GM23248 (cell line): ENCODE results near the gene DUSP11. TPM values are rescaled to one million over a fixed set of nuclear protein-coding genes. Genes with fewer than 3 reads are reported as not detected.

Experiments
- DNase-seq: peaks from one replicate; pipeline ENCODE4 v3.0.0-alpha.2; 2015
- H2AFZ ChIP-seq: fragments of 200-600 bp; sonication (generic); 2 replicates; pipeline ENCODE4 v1.6.1; 2016; ENCODE audit warnings: antibody characterized with exemption
- H3F3A ChIP-seq: fragments of 200-600 bp; sonication (generic); 2 replicates; pipeline ENCODE4 v1.6.1; 2016; ENCODE audit warnings: mild to moderate bottlenecking, antibody characterized with exemption, mixed run types; ENCODE audit not compliant: insufficient read depth
- H3K27ac ChIP-seq: fragments of 200-600 bp; sonication (generic); 2 replicates; pipeline ENCODE4 v1.5.1; 2016; ENCODE audit warnings: mild to moderate bottlenecking
- H3K27me3 ChIP-seq: fragments of 200-600 bp; sonication (generic); replicated peaks from 2 replicates; pipeline ENCODE4 v1.6.1; 2016; ENCODE audit warnings: mild to moderate bottlenecking; ENCODE audit not compliant: insufficient read depth
- H3K36me3 ChIP-seq: fragments of 200-600 bp; sonication (generic); 2 replicates; pipeline ENCODE4 v1.6.1; 2016; ENCODE audit warnings: low read depth, mild to moderate bottlenecking
- H3K4me1 ChIP-seq: fragments of 200-600 bp; sonication (generic); 2 replicates; pipeline ENCODE4 v1.6.1; 2016; ENCODE audit warnings: mild to moderate bottlenecking; ENCODE audit not compliant: insufficient read depth
- H3K4me2 ChIP-seq: fragments of 200-600 bp; sonication (generic); one replicate; pipeline ENCODE4 v1.6.1; 2016; ENCODE audit warnings: mild to moderate bottlenecking; ENCODE audit not compliant: unreplicated experiment
- H3K4me3 ChIP-seq: fragments of 200-600 bp; sonication (generic); 2 replicates; pipeline ENCODE4 v1.5.1; 2016; ENCODE audit warnings: mild to moderate bottlenecking
- H3K79me2 ChIP-seq: fragments of 200-600 bp; sonication (generic); 2 replicates; pipeline ENCODE4 v1.6.1; 2016; ENCODE audit warnings: mild to moderate bottlenecking; ENCODE audit not compliant: insufficient read depth
- H3K9ac ChIP-seq: fragments of 200-600 bp; sonication (generic); 2 replicates; pipeline ENCODE4 v1.6.1; 2016; ENCODE audit warnings: mild to moderate bottlenecking
- H3K9me2 ChIP-seq: fragments of 200-600 bp; sonication (generic); 2 replicates; pipeline ENCODE4 v1.6.1; 2016; ENCODE audit warnings: mixed run types, mild to moderate bottlenecking, moderate library complexity; ENCODE audit not compliant: insufficient read depth
- H3K9me3 ChIP-seq: fragments of 200-600 bp; sonication (generic); one replicate; pipeline ENCODE4 v1.6.1; 2017; ENCODE audit warnings: low read depth
- H4K20me1 ChIP-seq: fragments of 200-600 bp; sonication (generic); 2 replicates; pipeline ENCODE4 v1.6.0; 2016; ENCODE audit not compliant: insufficient read depth
- EZH2 ChIP-seq: fragments of 200-600 bp; sonication (generic); IDR thresholded peaks from 2 replicates; pipeline ENCODE4 v1.6.1; 2018; ENCODE audit warnings: antibody characterized with exemption, mild to moderate bottlenecking; ENCODE audit not compliant: insufficient read depth, poor library complexity, severe bottlenecking
- EZH2phosphoT487 ChIP-seq: fragments of 200-600 bp; sonication (generic); IDR thresholded peaks from 2 replicates; pipeline ENCODE4 v1.6.1; 2018; ENCODE audit warnings: antibody characterized with exemption, moderate library complexity, mild to moderate bottlenecking, low read depth; ENCODE audit not compliant: insufficient read depth
- WGBS, 2 experiments: methylation state at CpG; one replicate each; pipeline ENCODE4 v1.1.6; 2015 to 2017; ENCODE audit warnings: low lambda C conversion rate in 2 of 2, low coverage in 1 of 2; ENCODE audit errors: missing lambda C conversion rate in 2 of 2; 5-methylcytosine and 5-hydroxymethylcytosine counted together
- in situ Hi-C: fragments of 300-500 bp; cut with MboI; formaldehyde crosslinking; loops from 2 replicates; pipeline ENCODE4 v1.15.0; 2020
- polyA plus RNA-seq: library from polyadenylated mRNA; unstranded; fragments of >200 nt; fragmentation: Nextera tagmentation; extraction: Ambion mirVana; gene quantifications from 2 replicates; pipeline ENCODE4 v1.2.1, GENCODE V29; 2016
- total RNA-seq: library from RNA; depleted of rRNA; stranded (reverse); fragments of >200 nt; shearing (Covaris generic); gene quantifications from 2 replicates; pipeline ENCODE4 v1.2.3, GENCODE V29; 2014; rRNA removed

Gene DUSP11
- total and polyA plus RNA-seq, 2 experiments from 2014 or later: 56.0 to 58.3 TPM

DNA sequence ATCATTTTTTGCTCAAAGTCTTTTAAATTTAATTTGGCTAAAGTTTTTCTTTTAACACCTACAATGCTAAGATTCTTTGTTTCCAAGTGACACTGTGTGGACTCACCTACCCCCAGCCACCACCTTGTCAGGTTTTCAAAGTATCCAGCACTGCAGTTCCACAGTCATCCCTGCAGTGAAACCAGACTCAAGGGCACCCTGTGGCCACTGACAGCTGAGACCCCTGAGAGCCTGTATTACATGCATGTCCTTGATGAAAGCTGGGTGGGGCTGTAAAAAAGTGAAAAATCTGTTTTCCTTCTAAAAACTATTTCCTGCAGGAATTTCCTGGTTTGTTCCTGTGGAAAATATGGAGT lies 62.7 kb downstream of the DUSP11 start:
- Histone ChIP-seq H3K9me2 (no peaks in the 10 kb centered on the region), H3K4me1 (no peaks in the 10 kb centered on the region), H2AFZ (no peak overlapping the region), H3K9me3 (no peaks in the 10 kb centered on the region), H3F3A (no peaks in the 10 kb centered on the region), H3K27ac (no peak overlapping the region), H3K4me2 (no peak overlapping the region), H3K9ac (no peak overlapping the region), H3K79me2 (no peaks in the 10 kb centered on the region), H4K20me1 (no peaks in the 10 kb centered on the region), H3K4me3 (no peak overlapping the region), H3K27me3 (no peaks in the 10 kb centered on the region), H3K36me3 (no peaks in the 10 kb centered on the region)
- TF ChIP-seq EZH2 (no peak), EZH2phosphoT487 (no peak)
- no peak for DNase-seq
- in situ Hi-C loops: no loop called here

- no peak overlapping the region for H3K4me2 ChIP-seq
- no peak overlapping the region for H3K4me3 ChIP-seq
Observed at GRCh38 chr2:73716543-73717250, 63.2 kb downstream of the DUSP11 start.

DNA sequence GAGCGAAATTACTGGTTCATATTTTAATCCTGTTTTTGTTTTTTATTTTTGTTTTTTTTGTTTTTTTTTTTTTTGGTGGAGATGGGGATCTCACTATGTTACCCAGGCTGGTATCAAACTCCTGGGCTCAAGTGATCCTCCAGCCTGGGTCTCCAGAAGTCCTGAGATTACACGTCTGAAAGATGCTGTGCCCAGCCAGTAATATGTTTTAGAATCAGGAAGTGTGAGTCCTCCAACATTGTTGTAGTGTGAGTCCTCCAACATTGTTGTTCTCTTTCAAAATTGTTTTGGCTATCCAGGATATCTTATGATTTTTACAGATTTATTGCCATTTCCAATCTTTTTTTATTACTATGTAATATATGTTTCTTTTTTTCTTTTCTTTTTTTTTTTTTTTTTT lies 65.8 kb downstream of the DUSP11 start:
- DNase-seq: no peak
- Histone ChIP-seq H3K27ac (no peak overlapping the region), H3K9ac (no peak overlapping the region), H3F3A (no peaks in the 10 kb centered on the region), H3K4me2 (no peak overlapping the region), H2AFZ (no peak overlapping the region), H3K9me3 (no peaks in the 10 kb centered on the region), H4K20me1 (no peaks in the 10 kb centered on the region), H3K9me2 (no peaks in the 10 kb centered on the region), H3K4me3 (no peak overlapping the region), H3K36me3 (no peaks in the 10 kb centered on the region), H3K79me2 (no peaks in the 10 kb centered on the region), H3K4me1 (no peaks in the 10 kb centered on the region), H3K27me3 (no peaks in the 10 kb centered on the region)
- in situ Hi-C loops: no loop called here
- TF ChIP-seq EZH2 (no peak), EZH2phosphoT487 (no peak)
- WGBS, 2 experiments: 7 to 18% methylated on average over 2 of the region's 2 CpGs

More at GRCh38 chr2:73716543-73717250, 63.2 kb downstream of the DUSP11 start:
- Histone ChIP-seq H3K27me3 (no peaks in the 10 kb centered on the region), H3K9me3 (no peaks in the 10 kb centered on the region), H3F3A (no peaks in the 10 kb centered on the region), H3K4me1 (no peaks in the 10 kb centered on the region), H3K9ac (no peak overlapping the region), H3K36me3 (no peaks in the 10 kb centered on the region), H3K79me2 (no peaks in the 10 kb centered on the region), H3K9me2 (no peaks in the 10 kb centered on the region), H2AFZ (peak overlapping the region; percentile 41; the same call in 1 of the 2 replicates), H3K27ac (no peak overlapping the region), H4K20me1 (no peaks in the 10 kb centered on the region)
- in situ Hi-C loops: no loop called here
- DNase-seq: no peak
- WGBS, 2 experiments: 39 to 44% methylated on average over 8 of the region's 8 CpGs
- no peak for TF ChIP-seq EZH2
- TF ChIP-seq EZH2phosphoT487: no peak

Other genes starting within 250 kb of the DUSP11 start
- gene NAT8, start 137.7 kb downstream of the DUSP11 start, total RNA-seq: not detected in 2 replicates
- gene NAT8, start 137.7 kb downstream of the DUSP11 start, polyA plus RNA-seq: not detected in 2 replicates
- gene TPRKB, start 42.8 kb downstream of the DUSP11 start, total RNA-seq: 20.1 and 24.4 TPM in 2 replicates
- 57.2 and 59.6 TPM in 2 replicates for gene TPRKB, start 42.8 kb downstream of the DUSP11 start, polyA plus RNA-seq
- gene C2orf78, start 4.1 kb upstream of the DUSP11 start, total RNA-seq: not detected in 2 replicates
- gene C2orf78, start 4.1 kb upstream of the DUSP11 start, polyA plus RNA-seq: not detected in 2 replicates
- gene STAMBP, start 48.9 kb upstream of the DUSP11 start, total RNA-seq: 16.8 and 24.4 TPM in 2 replicates
- 35.9 and 36.0 TPM in 2 replicates for gene STAMBP, start 48.9 kb upstream of the DUSP11 start, polyA plus RNA-seq
- not detected in 2 replicates for gene ACTG2, start 112.9 kb upstream of the DUSP11 start, total RNA-seq
- gene ACTG2, start 112.9 kb upstream of the DUSP11 start, polyA plus RNA-seq: not detected in 2 replicates
- 50.9 and 59.2 TPM in 2 replicates for gene DGUOK, start 146.8 kb upstream of the DUSP11 start, total RNA-seq
- gene DGUOK, start 146.8 kb upstream of the DUSP11 start, polyA plus RNA-seq: 116 and 126 TPM in 2 replicates
- gene TET3, start 204.8 kb upstream of the DUSP11 start, total RNA-seq: 2.9 and 4.3 TPM in 2 replicates
- gene TET3, start 204.8 kb upstream of the DUSP11 start, polyA plus RNA-seq: 1.3 TPM in 2 replicates